Activated CD4-positive, CD25-positive, alpha-beta regulatory T cell treated with anti-CD3 and anti-CD28 coated beads, Interleukin-2, amount 50 U/mL, for 24 hours (primary cell): Measurements from ENCODE around the gene SLC4A11.
"Not testable (repeated sequence)": the region's sequence is repeated elsewhere in the genome, so short reads cannot be mapped to it uniquely, and the experiment has no call there.

Experiments used
- ATAC-seq, 2 donors: fragments of 150-1000 bp; cut with Tn5 transposase; one replicate each; pipeline ENCODE4 v1.10.0; 2021; ENCODE audit warnings: mild to moderate bottlenecking in 1 of 2, moderate library complexity in 1 of 2

Gene SLC4A11

GRCh38 chr20:3227506-3227905, 11.5 kb downstream of the SLC4A11 start:
- ATAC-seq, result no peak

GRCh38 chr20:3226864-3227263, 12.1 kb downstream of the SLC4A11 start:
- no peak for ATAC-seq

- no peak for ATAC-seq
These were observed 12.9 kb downstream of the SLC4A11 start for GRCh38 chr20:3226093-3226492.

GRCh38 chr20:3224681-3225421, 14.1 kb downstream of the SLC4A11 start:
- ATAC-seq, result no peak

- ATAC-seq, result no peak
These were observed 14.9 kb downstream of the SLC4A11 start for GRCh38 chr20:3223994-3224680.

GRCh38 chr20:3223651-3223993, 15.4 kb downstream of the SLC4A11 start:
- no peak for ATAC-seq

- peak; percentile 46 to 50 for ATAC-seq
These were observed 16.1 kb downstream of the SLC4A11 start for GRCh38 chr20:3222635-3223600.

- ATAC-seq, result no peak
These were observed 17.4 kb downstream of the SLC4A11 start for GRCh38 chr20:3221398-3222226.

GRCh38 chr20:3218307-3218988, 20.5 kb downstream of the SLC4A11 start:
- ATAC-seq, result peak; percentile 88 to 95

GRCh38 chr20:3215359-3215917, 23.6 kb downstream of the SLC4A11 start:
- not testable (repeated sequence) for ATAC-seq

GRCh38 chr20:3213226-3213625, 25.8 kb downstream of the SLC4A11 start:
- ATAC-seq, result no peak

GRCh38 chr20:3210346-3210745, 28.6 kb downstream of the SLC4A11 start:
- no peak for ATAC-seq

GRCh38 chr20:3209946-3210317, 29.1 kb downstream of the SLC4A11 start:
- peak; percentile 44 to 45 for ATAC-seq

- ATAC-seq, result peak; percentile 44 to 55
These were observed 29.6 kb downstream of the SLC4A11 start, which contains the start of gene ITPA for GRCh38 chr20:3209257-3209945. ITPA (plus strand) TSS chr20:3209498; CDS start chr20:3209552, 54 bp downstream.

GRCh38 chr20:3208786-3209256, 30.2 kb downstream of the SLC4A11 start:
- no peak for ATAC-seq

GRCh38 chr20:3204124-3204794, 34.7 kb downstream of the SLC4A11 start, which contains the start of gene DDRGK1:
DDRGK1 (minus strand) TSS chr20:3204682; CDS start chr20:3204627, 55 bp downstream.
- ATAC-seq, result peak; percentile 86 to 88

- ATAC-seq, result peak; percentile 27 to 32
These were observed 35.5 kb downstream of the SLC4A11 start for GRCh38 chr20:3203315-3204123.

- ATAC-seq, result no peak
These were observed 36.0 kb downstream of the SLC4A11 start for GRCh38 chr20:3202965-3203314.
